GM19467 (cell line): Measurements from ENCODE around the gene ABCC3.

Experiments
- ATAC-seq: cut with Tn5 transposase; IDR thresholded peaks from one replicate; pipeline ENCODE4 v1.9.1; 2021; ENCODE audit warnings: mild to moderate bottlenecking, moderate library complexity; ENCODE audit not compliant: unreplicated experiment

The ABCC3 gene

GRCh38 chr17:50627782-50628601 is 6.7 kb upstream of the ABCC3 start:
- no peak for ATAC-seq

- ATAC-seq = no peak
These were observed 4.8 kb upstream of the ABCC3 start for GRCh38 chr17:50629902-50630301.

- no peak for ATAC-seq
These were observed 4.0 kb upstream of the ABCC3 start for GRCh38 chr17:50630524-50631194.

DNA sequence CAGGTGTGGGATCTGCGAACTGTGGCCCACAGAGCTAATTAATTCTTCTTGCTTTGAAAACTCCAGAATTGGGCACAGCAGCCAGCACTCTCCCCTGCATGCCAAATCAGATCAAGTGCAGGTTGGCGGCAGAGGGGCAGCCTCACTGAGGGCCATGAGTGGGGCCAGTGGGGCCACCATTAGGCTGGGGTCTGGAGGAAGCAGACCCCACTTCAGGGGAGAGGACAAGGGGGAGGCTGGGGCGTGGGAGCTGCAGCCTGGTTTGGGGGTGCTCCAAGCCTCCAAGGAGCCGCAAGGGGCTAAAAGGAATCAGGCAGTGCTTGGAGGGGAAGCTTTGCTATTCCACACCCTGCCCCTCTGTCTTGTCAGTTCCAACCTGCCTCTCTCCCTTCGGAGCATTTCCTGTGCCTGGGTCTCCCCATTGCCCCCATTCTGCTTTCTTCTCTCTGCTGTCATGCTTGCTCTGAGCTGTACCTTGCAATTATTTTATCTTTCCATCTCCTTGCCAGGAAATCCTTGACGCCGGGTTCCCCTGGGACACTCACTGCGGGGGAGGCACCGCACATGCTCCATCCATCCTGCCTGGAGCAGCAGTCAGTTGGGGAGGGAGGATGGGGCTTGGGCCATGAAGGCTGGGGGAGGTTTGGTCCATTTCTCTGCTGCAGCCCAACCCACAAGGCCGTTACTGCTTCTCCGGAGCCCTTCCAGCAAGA is 3.3 kb upstream of the ABCC3 start:
- ATAC-seq = no peak

DNA sequence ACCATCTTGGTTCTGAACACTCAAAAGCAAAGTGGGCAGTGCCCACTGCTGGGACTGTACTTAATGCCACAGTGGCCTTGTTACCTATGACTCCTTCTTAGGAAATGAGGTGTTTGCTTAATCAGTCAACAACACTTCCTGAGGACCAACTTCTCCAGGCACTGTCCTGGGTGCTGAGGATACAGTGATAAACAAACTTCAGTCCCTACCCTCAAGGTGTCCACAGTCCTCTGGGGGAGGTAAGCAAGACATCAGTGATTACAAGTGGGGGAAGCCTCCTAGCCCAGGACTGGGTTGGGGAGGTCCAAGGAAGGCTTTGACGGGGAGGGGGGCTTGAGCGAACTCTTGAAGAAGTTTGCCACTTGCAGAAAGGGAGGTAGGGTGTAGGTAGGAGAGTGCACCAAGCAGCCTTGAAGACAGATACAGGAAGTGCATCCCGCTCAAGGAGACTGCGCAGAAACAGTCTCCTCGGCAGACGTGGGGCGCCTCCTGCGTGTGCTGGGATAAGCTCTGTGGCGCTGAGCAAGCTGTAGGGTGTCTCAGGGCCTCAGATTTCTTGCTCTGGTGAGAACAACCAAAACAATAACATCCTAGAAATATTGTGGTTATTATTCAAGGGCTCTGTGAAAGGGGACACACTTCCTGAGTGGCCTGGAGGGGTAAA is 2.6 kb upstream of the ABCC3 start:
- no peak for ATAC-seq

DNA sequence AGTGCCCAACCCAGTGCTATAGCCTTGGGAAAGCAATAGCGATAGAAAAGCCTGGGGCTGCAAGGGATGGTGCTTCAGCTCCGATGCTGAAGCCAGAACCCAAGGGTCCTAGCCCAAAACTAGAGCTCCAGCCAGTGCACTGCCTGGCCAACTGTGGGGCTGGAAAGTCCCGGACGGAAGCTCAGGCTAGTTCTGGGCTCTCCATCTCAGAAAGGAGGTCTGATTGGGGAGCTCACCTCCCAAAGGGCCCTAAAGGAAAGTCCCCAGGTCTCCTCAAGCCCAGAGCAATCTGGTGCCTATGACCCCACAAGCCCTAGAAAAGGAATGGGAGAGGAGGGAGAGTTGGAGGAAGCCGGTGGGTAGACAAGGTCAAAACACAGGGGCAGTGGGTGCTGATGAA is 2.0 kb upstream of the ABCC3 start:
- no peak for ATAC-seq

DNA sequence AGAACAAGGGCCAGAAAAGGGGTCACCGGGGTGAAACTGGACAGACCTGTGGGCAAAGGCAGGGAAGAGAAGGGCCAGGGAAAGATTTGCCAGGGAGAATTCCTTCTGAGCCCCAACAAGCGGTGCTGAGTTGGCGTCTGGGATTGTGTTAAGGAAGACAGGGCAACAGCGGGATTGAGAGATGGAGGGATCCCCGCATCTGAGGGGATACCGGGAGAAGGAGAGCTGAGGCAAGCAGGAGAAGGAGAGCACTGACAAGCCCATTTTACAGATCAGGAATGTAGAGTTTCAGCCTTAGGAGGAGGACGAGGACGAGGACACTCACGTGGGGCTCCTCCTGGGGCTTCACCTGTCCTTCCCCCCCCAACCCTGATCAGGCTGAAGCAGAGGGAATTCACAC is 998 bp upstream of the ABCC3 start:
- no peak for ATAC-seq

- ATAC-seq = no peak
These were observed 442 bp downstream of the ABCC3 start for GRCh38 chr17:50634915-50635731.

DNA sequence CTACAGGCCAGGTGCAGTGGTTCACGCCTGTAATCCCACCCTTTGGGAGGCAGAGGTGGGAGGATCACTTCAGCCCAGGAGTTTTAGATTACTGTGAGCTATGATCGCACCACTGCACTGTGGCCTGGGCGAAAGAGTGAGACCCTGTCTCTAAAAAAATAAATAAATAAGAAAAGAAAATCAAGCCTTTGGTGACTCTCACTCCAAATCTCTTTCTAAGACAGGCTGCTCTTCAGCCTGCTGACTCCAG is 976 bp downstream of the ABCC3 start:
- no peak for ATAC-seq

GRCh38 chr17:50635982-50636803 is 1.5 kb downstream of the ABCC3 start:
- no peak for ATAC-seq

DNA sequence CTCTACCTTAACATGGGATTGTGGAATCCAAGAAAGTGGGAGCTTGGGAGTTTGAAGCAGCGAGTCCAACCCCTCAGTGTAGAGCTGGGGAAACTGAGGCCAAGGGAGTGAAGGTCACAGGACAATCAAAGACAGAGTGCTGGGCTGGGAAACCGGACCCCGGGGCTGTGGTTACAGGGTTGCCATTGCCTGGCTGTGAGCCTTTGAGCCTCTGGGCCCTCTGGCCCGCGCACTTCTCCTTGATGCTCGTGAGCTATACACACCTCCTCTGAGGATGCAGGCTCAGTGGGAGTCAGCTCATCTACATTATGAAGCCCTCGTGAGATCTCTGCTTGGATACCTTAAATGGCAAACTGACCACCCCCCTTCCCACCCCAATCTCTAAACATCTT is 2.1 kb downstream of the ABCC3 start:
- no peak for ATAC-seq

GRCh38 chr17:50637829-50638605 is 3.3 kb downstream of the ABCC3 start:
- ATAC-seq = no peak

- ATAC-seq = no peak
These were observed 3.9 kb downstream of the ABCC3 start for GRCh38 chr17:50638606-50638965.

- no peak for ATAC-seq
These were observed 4.5 kb downstream of the ABCC3 start for GRCh38 chr17:50638966-50639713.

DNA sequence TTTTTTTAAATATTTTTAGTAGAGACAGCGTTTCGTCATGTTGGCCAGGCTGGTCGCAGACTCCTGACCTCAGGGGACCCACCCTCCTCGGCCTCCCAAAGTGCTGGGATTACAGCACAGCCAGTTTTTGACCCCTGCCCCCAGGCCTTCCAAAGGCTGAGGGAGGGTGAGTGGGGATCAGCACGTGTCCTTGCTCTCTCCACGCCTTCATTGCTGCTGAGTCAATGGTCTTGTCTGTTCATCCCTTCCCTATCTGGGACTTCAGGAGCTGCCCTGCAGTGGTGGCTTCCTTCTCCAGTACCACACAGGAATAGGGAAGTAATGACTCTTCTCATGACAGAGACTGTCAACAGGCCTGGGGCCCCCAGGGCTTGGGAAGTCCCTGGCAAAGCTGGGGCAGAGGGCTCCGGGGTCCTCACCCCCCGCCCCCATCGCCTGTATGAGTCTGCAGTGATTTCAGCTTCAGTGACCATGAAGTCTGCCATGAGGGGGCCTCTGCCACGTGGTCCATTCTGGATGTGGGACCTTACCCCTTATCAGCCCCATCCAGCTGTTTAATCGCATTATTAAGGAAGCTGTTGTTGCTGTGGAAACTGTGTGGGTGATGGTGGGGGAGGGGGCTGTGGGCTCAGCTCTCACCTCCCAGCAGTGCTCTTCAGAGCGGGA is 6.1 kb downstream of the ABCC3 start:
- ATAC-seq = no peak

DNA sequence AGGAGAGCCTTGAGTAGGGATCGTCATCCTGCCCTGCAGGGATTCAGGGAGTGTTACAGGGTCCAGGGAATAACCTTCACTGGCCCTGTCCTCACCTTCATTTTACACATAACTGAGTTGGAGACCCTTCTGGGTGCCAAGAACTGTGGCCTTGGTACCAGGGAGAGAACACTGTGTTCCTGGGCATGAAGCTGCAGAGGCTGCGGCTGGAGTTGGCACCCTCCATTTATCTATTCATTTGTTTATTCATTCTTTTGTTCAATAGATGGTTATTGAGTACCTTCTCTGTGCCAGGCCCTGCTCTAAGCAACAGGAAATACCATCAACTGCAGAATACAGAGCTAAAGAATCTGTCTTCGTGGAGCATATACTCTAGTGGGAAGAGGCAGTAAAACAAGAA is 6.7 kb downstream of the ABCC3 start:
- no peak for ATAC-seq

DNA sequence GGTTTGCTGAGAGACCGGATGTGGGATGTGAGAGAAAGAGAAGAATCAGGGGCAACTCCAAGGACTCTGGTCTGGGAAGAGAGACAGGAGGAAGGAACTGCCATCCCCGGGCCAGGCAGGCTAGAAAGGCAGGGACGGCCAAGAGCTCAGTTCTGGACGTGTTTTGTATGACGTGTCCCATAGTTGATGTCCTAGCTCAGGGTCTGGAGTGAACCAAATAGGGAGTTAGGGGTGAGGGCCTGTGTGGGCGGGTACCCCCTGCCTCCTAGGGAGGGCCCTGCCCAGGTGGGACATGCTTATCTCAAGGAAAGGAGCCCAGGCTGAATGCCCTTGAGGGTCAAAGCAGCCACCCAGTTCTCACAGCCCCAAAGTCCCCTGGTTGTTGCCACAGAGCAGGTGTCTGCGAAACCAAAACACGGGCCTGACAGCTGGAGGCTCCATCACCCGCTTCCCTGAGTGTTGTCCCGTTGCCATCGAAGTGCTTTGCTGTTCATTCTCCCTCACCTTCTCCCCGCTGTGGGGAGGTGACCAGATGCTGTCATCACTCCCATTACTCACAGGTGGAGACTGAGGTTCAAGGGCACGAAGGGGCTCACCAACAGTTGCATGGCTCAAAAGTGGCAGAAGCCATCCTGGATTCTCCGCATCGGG is 7.5 kb downstream of the ABCC3 start:
- no peak for ATAC-seq
